ENCODE results near the gene TMEM253. TPM values are rescaled to one million over a fixed set of nuclear protein-coding genes. Genes with fewer than 3 reads are reported as not detected.

Gene TMEM253
- total and polyA plus RNA-seq, 2 experiments from 2014 or later, result 0.59 to 0.95 TPM

DNA sequence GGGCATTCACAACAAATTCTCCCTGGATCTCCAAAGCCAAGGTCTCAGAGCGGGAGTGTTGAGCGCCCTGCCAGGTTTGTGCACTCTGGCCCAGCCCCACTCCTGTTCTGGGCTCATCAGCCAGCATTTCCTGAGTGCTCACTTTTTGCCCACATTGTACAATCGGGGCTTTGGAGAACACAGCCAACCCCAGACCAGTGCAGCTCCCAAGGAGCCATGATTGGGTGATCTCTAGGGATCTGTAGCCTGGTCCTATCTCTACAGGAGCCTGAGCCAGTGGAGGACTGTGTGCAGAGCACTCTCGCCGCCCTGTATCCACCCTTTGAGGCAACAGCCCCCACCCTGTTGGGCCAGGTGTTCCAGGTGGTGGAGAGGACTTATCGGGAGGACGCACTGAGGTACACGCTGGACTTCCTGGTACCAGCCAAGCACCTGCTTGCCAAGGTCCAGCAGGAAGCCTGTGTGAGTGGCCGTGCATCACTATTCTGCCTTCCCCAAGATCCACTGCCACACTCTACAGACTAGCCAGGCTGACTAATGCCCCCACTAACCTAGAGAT lies 28.0 kb upstream of the TMEM253 start (continued):
- TF ChIP-seq, protein P1, sequence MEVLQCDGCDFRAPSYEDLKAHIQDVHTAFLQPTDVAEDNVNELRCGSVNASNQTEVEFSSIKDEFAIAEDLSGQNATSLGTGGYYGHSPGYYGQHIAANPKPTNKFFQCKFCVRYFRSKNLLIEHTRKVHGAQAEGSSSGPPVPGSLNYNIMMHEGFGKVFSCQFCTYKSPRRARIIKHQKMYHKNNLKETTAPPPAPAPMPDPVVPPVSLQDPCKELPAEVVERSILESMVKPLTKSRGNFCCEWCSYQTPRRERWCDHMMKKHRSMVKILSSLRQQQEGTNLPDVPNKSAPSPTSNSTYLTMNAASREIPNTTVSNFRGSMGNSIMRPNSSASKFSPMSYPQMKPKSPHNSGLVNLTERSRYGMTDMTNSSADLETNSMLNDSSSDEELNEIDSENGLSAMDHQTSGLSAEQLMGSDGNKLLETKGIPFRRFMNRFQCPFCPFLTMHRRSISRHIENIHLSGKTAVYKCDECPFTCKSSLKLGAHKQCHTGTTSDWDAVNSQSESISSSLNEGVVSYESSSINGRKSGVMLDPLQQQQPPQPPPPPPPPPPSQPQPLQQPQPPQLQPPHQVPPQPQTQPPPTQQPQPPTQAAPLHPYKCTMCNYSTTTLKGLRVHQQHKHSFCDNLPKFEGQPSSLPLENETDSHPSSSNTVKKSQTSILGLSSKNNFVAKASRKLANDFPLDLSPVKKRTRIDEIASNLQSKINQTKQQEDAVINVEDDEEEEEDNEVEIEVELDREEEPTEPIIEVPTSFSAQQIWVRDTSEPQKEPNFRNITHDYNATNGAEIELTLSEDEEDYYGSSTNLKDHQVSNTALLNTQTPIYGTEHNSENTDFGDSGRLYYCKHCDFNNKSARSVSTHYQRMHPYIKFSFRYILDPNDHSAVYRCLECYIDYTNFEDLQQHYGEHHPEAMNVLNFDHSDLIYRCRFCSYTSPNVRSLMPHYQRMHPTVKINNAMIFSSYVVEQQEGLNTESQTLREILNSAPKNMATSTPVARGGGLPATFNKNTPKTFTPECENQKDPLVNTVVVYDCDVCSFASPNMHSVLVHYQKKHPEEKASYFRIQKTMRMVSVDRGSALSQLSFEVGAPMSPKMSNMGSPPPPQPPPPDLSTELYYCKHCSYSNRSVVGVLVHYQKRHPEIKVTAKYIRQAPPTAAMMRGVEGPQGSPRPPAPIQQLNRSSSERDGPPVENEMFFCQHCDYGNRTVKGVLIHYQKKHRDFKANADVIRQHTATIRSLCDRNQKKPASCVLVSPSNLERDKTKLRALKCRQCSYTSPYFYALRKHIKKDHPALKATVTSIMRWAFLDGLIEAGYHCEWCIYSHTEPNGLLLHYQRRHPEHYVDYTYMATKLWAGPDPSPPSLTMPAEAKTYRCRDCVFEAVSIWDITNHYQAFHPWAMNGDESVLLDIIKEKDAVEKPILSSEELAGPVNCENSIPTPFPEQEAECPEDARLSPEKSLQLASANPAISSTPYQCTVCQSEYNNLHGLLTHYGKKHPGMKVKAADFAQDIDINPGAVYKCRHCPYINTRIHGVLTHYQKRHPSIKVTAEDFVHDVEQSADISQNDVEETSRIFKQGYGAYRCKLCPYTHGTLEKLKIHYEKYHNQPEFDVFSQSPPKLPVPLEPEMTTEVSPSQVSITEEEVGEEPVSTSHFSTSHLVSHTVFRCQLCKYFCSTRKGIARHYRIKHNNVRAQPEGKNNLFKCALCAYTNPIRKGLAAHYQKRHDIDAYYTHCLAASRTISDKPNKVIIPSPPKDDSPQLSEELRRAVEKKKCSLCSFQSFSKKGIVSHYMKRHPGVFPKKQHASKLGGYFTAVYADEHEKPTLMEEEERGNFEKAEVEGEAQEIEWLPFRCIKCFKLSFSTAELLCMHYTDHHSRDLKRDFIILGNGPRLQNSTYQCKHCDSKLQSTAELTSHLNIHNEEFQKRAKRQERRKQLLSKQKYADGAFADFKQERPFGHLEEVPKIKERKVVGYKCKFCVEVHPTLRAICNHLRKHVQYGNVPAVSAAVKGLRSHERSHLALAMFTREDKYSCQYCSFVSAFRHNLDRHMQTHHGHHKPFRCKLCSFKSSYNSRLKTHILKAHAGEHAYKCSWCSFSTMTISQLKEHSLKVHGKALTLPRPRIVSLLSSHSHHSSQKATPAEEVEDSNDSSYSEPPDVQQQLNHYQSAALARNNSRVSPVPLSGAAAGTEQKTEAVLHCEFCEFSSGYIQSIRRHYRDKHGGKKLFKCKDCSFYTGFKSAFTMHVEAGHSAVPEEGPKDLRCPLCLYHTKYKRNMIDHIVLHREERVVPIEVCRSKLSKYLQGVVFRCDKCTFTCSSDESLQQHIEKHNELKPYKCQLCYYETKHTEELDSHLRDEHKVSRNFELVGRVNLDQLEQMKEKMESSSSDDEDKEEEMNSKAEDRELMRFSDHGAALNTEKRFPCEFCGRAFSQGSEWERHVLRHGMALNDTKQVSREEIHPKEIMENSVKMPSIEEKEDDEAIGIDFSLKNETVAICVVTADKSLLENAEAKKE (CRISPR knock-in tag; IDR thresholded peaks at IDR 0.05), result no peak

DNA sequence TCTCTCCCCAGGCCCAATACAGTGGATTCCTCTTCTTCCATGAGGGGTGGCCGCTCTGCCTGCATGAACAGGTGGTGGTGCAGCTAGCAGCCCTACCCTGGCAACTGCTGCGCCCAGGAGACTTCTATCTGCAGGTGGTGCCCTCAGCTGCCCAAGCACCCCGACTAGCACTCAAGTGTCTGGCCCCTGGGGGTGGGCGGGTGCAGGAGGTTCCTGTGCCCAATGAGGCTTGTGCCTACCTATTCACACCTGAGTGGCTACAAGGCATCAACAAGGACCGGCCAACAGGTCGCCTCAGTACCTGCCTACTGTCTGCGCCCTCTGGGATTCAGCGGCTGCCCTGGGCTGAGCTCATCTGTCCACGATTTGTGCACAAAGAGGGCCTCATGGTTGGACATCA lies 26.9 kb upstream of the TMEM253 start:
- H3K79me2 ChIP-seq (replicated peaks; ENCODE audit: insufficient read depth), result peaks cover 6% of the 10 kb centered on the region
- H3K4me2 ChIP-seq, result no peak overlapping the region
- H3K36me3 ChIP-seq (ENCODE audit: insufficient read depth), result peaks cover 12% of the 10 kb centered on the region; the same call in 1 of the 2 replicates
- H3F3A ChIP-seq (replicated peaks; ENCODE audit: low read depth), result peaks cover 17% of the 10 kb centered on the region
- H3K9me2 ChIP-seq (ENCODE audit: insufficient read depth), result no peaks in the 10 kb centered on the region
- H4K20me1 ChIP-seq (replicated peaks; ENCODE audit: insufficient read depth), result peaks cover 3% of the 10 kb centered on the region; the same call in 1 of the 2 replicates
- peaks cover 13% of the 10 kb centered on the region for H3K4me1 ChIP-seq (ENCODE audit: insufficient read depth)
- H3K27ac Mint-ChIP-seq, result no peak overlapping the region
- TF ChIP-seq, protein P2, sequence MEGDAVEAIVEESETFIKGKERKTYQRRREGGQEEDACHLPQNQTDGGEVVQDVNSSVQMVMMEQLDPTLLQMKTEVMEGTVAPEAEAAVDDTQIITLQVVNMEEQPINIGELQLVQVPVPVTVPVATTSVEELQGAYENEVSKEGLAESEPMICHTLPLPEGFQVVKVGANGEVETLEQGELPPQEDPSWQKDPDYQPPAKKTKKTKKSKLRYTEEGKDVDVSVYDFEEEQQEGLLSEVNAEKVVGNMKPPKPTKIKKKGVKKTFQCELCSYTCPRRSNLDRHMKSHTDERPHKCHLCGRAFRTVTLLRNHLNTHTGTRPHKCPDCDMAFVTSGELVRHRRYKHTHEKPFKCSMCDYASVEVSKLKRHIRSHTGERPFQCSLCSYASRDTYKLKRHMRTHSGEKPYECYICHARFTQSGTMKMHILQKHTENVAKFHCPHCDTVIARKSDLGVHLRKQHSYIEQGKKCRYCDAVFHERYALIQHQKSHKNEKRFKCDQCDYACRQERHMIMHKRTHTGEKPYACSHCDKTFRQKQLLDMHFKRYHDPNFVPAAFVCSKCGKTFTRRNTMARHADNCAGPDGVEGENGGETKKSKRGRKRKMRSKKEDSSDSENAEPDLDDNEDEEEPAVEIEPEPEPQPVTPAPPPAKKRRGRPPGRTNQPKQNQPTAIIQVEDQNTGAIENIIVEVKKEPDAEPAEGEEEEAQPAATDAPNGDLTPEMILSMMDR (conservative IDR thresholded peaks at IDR 0.05; ENCODE audit: low read depth in 2 of 2), result no peak
- TF ChIP-seq ZNF331 (CRISPR knock-in tag; IDR thresholded peaks at IDR 0.05; ENCODE audit: low read depth) (no peak), EZH2 (IDR thresholded peaks at IDR 0.05; ENCODE audit: low read depth, unreplicated experiment) (no peak), NANOG (IDR thresholded peaks at IDR 0.05; ENCODE audit: borderline replicate concordance) (no peak), JUNB (IDR thresholded peaks at IDR 0.05; ENCODE audit: unreplicated experiment) (no peak), STAT1 (IDR thresholded peaks at IDR 0.05; ENCODE audit: unreplicated experiment) (no peak)
- TF ChIP-seq, protein P3, sequence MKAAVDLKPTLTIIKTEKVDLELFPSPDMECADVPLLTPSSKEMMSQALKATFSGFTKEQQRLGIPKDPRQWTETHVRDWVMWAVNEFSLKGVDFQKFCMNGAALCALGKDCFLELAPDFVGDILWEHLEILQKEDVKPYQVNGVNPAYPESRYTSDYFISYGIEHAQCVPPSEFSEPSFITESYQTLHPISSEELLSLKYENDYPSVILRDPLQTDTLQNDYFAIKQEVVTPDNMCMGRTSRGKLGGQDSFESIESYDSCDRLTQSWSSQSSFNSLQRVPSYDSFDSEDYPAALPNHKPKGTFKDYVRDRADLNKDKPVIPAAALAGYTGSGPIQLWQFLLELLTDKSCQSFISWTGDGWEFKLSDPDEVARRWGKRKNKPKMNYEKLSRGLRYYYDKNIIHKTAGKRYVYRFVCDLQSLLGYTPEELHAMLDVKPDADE (IDR thresholded peaks at IDR 0.05), result no peak
- ATAC-seq (no peak), DNase-seq (ENCODE audit: low spot score) (no peak)
- no peak overlapping the region for H3K4me3 ChIP-seq
- no peaks in the 10 kb centered on the region; the same call in 1 of the 3 replicates for H3K9me3 Mint-ChIP-seq
- H3K36me3 Mint-ChIP-seq (ENCODE audit: low read depth), result peaks cover 64% of the 10 kb centered on the region
- H3K27me3 ChIP-seq (ENCODE audit: insufficient read depth), result peaks cover 4% of the 10 kb centered on the region
- H3K27me3 Mint-ChIP-seq (ENCODE audit: insufficient read depth, low read depth, poor library complexity), result peaks cover 21% of the 10 kb centered on the region
- H3K4me3 Mint-ChIP-seq, result no peak overlapping the region
- no peak overlapping the region for H2AFZ ChIP-seq
- H3K4me1 Mint-ChIP-seq, result peaks cover 19% of the 10 kb centered on the region
- no peak overlapping the region for H3K27ac ChIP-seq (ENCODE audit: low read depth)

Data from GM23338 (cell line).